HepG2 (cell line): ENCODE results near the gene GPRC5D. TPM values are rescaled to one million over a fixed set of nuclear protein-coding genes. Genes with fewer than 3 reads are reported as not detected.

Experiments
- ATAC-seq: fragments of 200-7000 bp; cut with Tn5 transposase; 3 replicates; pipeline ENCODE4 v1.9.1; 2020; ENCODE audit warnings: mild to moderate bottlenecking, moderate library complexity
- BruUV-seq: library from RNA; stranded (reverse); fragments of 400-500 nt; replicated peaks from 2 replicates; lab custom pipeline; 2021; lab: Mats Ljungman, UMichigan
- CTCF ChIA-PET: fragments of 300-600 bp; formaldehyde crosslinking; extraction: SDS; loops from one replicate; lab custom pipeline; 2021; ENCODE audit warnings: low total read pairs, inconsistent platforms, low intra/inter-chr PET ratio; lab: Yijun Ruan, JAX
- POLR2A ChIA-PET: fragments of 350-600 bp; sonication (Branson Sonifier 250); formaldehyde crosslinking; loops from one replicate; lab custom pipeline; 2020; ENCODE audit warnings: antibody characterized with exemption, inconsistent platforms; lab: Yijun Ruan, JAX
- DNase-seq: peaks from one replicate; pipeline ENCODE4 v3.0.0-alpha.2; 2015; ENCODE audit warnings: low spot score
- FAIRE-seq: peaks from 3 replicates; lab custom pipeline; 2011; peaks lifted over from hg19 to GRCh38; lab: Jason Lieb, UNC
- H2AFZ ChIP-seq: one replicate; pipeline ENCODE4 v1.6.1; 2011; ENCODE audit warnings: low read length, inconsistent platforms
- H3K27ac ChIP-seq: fragments of 300-600 bp; 3 replicates; pipeline ENCODE4 v1.8.0; 2011; ENCODE audit warnings: mixed run types, mild to moderate bottlenecking, mixed read lengths, low read length, inconsistent platforms; ENCODE audit not compliant: insufficient read depth; ENCODE audit errors: extremely low read length
- H3K27me3 ChIP-seq, 2 experiments: fragments of 200-600 bp in 1 of 2; 2 replicates in 1 of 2; 3 replicates in 1 of 2; pipeline versions ENCODE4 v1.6.0 to v1.8.0; 2011; ENCODE audit warnings: low read length in 2 of 2, mild to moderate bottlenecking in 2 of 2, moderate library complexity in 2 of 2, inconsistent platforms in 1 of 2; ENCODE audit not compliant: insufficient read depth in 2 of 2, control insufficient read depth in 1 of 2
- H3K36me3 ChIP-seq, 2 experiments: fragments of 200-600 bp in 1 of 2; replicated peaks in 1 of 2; 2 replicates in 1 of 2; 3 replicates in 1 of 2; pipeline versions ENCODE4 v1.5.1 to v1.8.0; 2011; ENCODE audit warnings: low read length in 2 of 2, inconsistent platforms in 1 of 2; ENCODE audit not compliant: insufficient read depth in 2 of 2, control insufficient read depth in 1 of 2
- H3K4me1 ChIP-seq: 2 replicates; pipeline ENCODE4 v1.5.1; 2012; ENCODE audit warnings: low read length, inconsistent platforms; ENCODE audit not compliant: insufficient read depth
- H3K4me2 ChIP-seq: 2 replicates; pipeline ENCODE4 v1.6.0; 2011; ENCODE audit warnings: low read depth, low read length, inconsistent platforms
- H3K4me3 ChIP-seq, 3 experiments: fragments of 200-600 bp in 1 of 3; sonication (generic), shearing (Covaris generic) in 1 of 3; replicated peaks in 1 of 3; 2 replicates each; pipeline ENCODE4 v1.5.1; 2011 to 2016; ENCODE audit warnings: low read length in 3 of 3, inconsistent platforms in 2 of 3, low read depth in 2 of 3, mild to moderate bottlenecking in 2 of 3, control low read depth in 1 of 3, mixed read lengths in 1 of 3; ENCODE audit not compliant: insufficient read depth in 1 of 3
- H3K79me2 ChIP-seq: one replicate; pipeline ENCODE4 v1.6.1; 2011; ENCODE audit warnings: low read length, inconsistent platforms; ENCODE audit not compliant: insufficient read depth
- H3K9ac ChIP-seq: 2 replicates; pipeline ENCODE4 v1.6.0; 2011; ENCODE audit warnings: mild to moderate bottlenecking, low read depth, low read length, inconsistent platforms; ENCODE audit not compliant: insufficient read depth
- H3K9me3 ChIP-seq: 2 replicates; pipeline ENCODE4 v1.5.1; 2012; ENCODE audit warnings: mild to moderate bottlenecking, low read length
- H4K20me1 ChIP-seq: 2 replicates; pipeline ENCODE4 v1.6.0; 2011; ENCODE audit warnings: inconsistent platforms, mild to moderate bottlenecking, low read length, moderate library complexity; ENCODE audit not compliant: insufficient read depth
- FOXO4 ChIP-seq: sonication (generic); formaldehyde crosslinking; conservative IDR thresholded peaks from 2 replicates; pipeline ENCODE4 v1.8.1; 2023; ENCODE audit warnings: missing genetic modification reagents
- HCFC1 ChIP-seq: fragments of 150-350 bp; IDR thresholded peaks from 2 replicates; pipeline ENCODE4 v1.6.1; 2014; ENCODE audit warnings: low read depth, low read length
- NR2F2 ChIP-seq: IDR thresholded peaks from 2 replicates; pipeline ENCODE4 v1.6.1; 2012; ENCODE audit warnings: low read depth, inconsistent platforms, borderline replicate concordance
- RCOR2 ChIP-seq: IDR thresholded peaks from 2 replicates; pipeline ENCODE4 v1.6.1; 2016; ENCODE audit warnings: missing biosample characterization, missing genetic modification reagents
- SATB2 ChIP-seq: sonication (generic); formaldehyde crosslinking; IDR thresholded peaks from 2 replicates; pipeline ENCODE4 v1.5.0; 2020; ENCODE audit warnings: missing genetic modification reagents
- SOX5 ChIP-seq: IDR thresholded peaks from 2 replicates; pipeline ENCODE4 v1.6.1; 2016; ENCODE audit warnings: borderline replicate concordance
- SP5 ChIP-seq: IDR thresholded peaks from 2 replicates; pipeline ENCODE4 v1.6.1; 2016; ENCODE audit warnings: low read depth, borderline replicate concordance
- THRA ChIP-seq: sonication (generic); formaldehyde crosslinking; IDR thresholded peaks from 2 replicates; pipeline ENCODE4 v1.4.0; 2020; ENCODE audit warnings: missing genetic modification reagents, borderline replicate concordance
- ZNF143 ChIP-seq: sonication (generic); formaldehyde crosslinking; IDR thresholded peaks from 2 replicates; pipeline ENCODE4 v1.4.0; 2020; ENCODE audit warnings: missing genetic modification reagents
- ZNF274 ChIP-seq: sonication (generic); formaldehyde crosslinking; IDR thresholded peaks from 2 replicates; pipeline ENCODE4 v1.5.1; 2020; ENCODE audit warnings: mild to moderate bottlenecking, missing genetic modification reagents
- ZNF292 ChIP-seq: sonication (generic); formaldehyde crosslinking; IDR thresholded peaks from 2 replicates; pipeline ENCODE4 v1.8.1; 2022; ENCODE audit warnings: mild to moderate bottlenecking, low read depth, missing genetic modification reagents, borderline replicate concordance
- ZNF296 ChIP-seq: sonication (generic); formaldehyde crosslinking; conservative IDR thresholded peaks from 2 replicates; pipeline ENCODE4 v1.5.0; 2020; ENCODE audit warnings: mild to moderate bottlenecking, missing genetic modification reagents
- ZNF30 ChIP-seq: sonication (generic); formaldehyde crosslinking; IDR thresholded peaks from 2 replicates; pipeline ENCODE4 v1.5.0; 2020; ENCODE audit warnings: mild to moderate bottlenecking, missing genetic modification reagents
- ZNF354B ChIP-seq: sonication (generic); formaldehyde crosslinking; IDR thresholded peaks from 2 replicates; pipeline ENCODE4 v1.8.0; 2022; ENCODE audit warnings: mild to moderate bottlenecking, missing genetic modification reagents
- ZNF607 ChIP-seq: sonication (generic); formaldehyde crosslinking; IDR thresholded peaks from 2 replicates; pipeline ENCODE4 v1.5.1; 2020; ENCODE audit warnings: missing genetic modification reagents, mild to moderate bottlenecking, borderline replicate concordance
- ZNF746 ChIP-seq: sonication (generic); formaldehyde crosslinking; IDR thresholded peaks from 2 replicates; pipeline ENCODE4 v1.8.0; 2022; ENCODE audit warnings: mild to moderate bottlenecking, missing genetic modification reagents
- ZSCAN29 ChIP-seq: sonication (generic); formaldehyde crosslinking; conservative IDR thresholded peaks from 2 replicates; pipeline ENCODE4 v1.4.0; 2020; ENCODE audit warnings: mild to moderate bottlenecking, missing genetic modification reagents
- WGBS: methylation state at CpG from one replicate; pipeline ENCODE4 v1.1.6; 2017; ENCODE audit warnings: low lambda C conversion rate; 5-methylcytosine and 5-hydroxymethylcytosine counted together
- in situ Hi-C: cut with HindIII; loops from 2 replicates; pipeline ENCODE4 v1.10.0; 2017; ENCODE audit warnings: low pct_unique_long_range_greater_than_20kb; ENCODE audit not compliant: extremely low pct_ligation_motif_present
- intact Hi-C: fragments of 100-400 bp; cut with micrococcal nuclease; formaldehyde crosslinking; loops from one replicate; pipeline ENCODE4 v1.10.0; 2022; ENCODE audit not compliant: unreplicated experiment
- polyA plus RNA-seq, 8 experiments: library from polyadenylated mRNA; depleted of rRNA in 3 of 8; stranded (reverse) in 7 of 8; unstranded in 1 of 8; fragments of >200 nt; fragmentation: Illumina TruSeq in 4 of 8; extraction: Trizol in 4 of 8; gene quantifications; 2 replicates each; pipeline versions ENCODE4 v1.2.1 to v1.2.3, GENCODE V29; 2011 to 2016; ENCODE audit warnings: low read depth in 4 of 8, missing spikeins in 1 of 8, mixed read lengths in 1 of 8; ENCODE audit not compliant: insufficient read depth in 1 of 8
- total RNA-seq, 5 experiments: library from RNA; depleted of rRNA; stranded (reverse); fragments of >200 nt; fragmentation: Illumina TruSeq; extraction: Trizol; gene quantifications; 2 replicates each; pipeline ENCODE4 v1.2.3, GENCODE V29; 2016; ENCODE audit warnings: low read depth in 1 of 5

GPRC5D gene
- total and polyA plus RNA-seq, 2 of the 13 experiments (the other 11 are each of a cell fraction or from before 2014, with no cell fraction given), result not detected

- Histone ChIP-seq H3K4me2 (no peak overlapping the region), H3K79me2 (no peaks in the 10 kb centered on the region), H3K4me3 (no peak overlapping the region), H4K20me1 (0 out of 2 replicates have a peak, but pooled peaks cover 4% of the 10 kb centered on the region), H3K27ac (no peak overlapping the region), H3K9me3 (no peaks in the 10 kb centered on the region), H2AFZ (no peak overlapping the region), H3K36me3 (peaks cover 9 to 64% of the 10 kb centered on the region in 2 experiments), H3K27me3 (no peaks in the 10 kb centered on the region), H3K4me1 (no peaks in the 10 kb centered on the region), H3K9ac (no peak overlapping the region)
- FAIRE-seq (no peak), ATAC-seq (no peak), DNase-seq (no peak)
- in situ Hi-C loops, result no loop called here
- 87% methylated on average over 4 of the region's 4 CpGs for WGBS
- TF ChIP-seq FOXO4 (CRISPR knock-in tag), result no peak
- TF ChIP-seq ZNF354B (CRISPR knock-in tag), result no peak
- TF ChIP-seq ZNF292, result no peak
- TF ChIP-seq ZNF746 (CRISPR knock-in tag), result no peak
- TF ChIP-seq SP5 (CRISPR knock-in tag), result no peak
- TF ChIP-seq HCFC1, result no peak
- TF ChIP-seq ZNF143, result no peak
- no peak for TF ChIP-seq SATB2 (CRISPR knock-in tag)
- TF ChIP-seq ZNF274 (CRISPR knock-in tag), result no peak
- no peak for TF ChIP-seq THRA (CRISPR knock-in tag)
- no peak for TF ChIP-seq ZNF30 (CRISPR knock-in tag)
- no peak for TF ChIP-seq ZSCAN29 (CRISPR knock-in tag)
- no peak for TF ChIP-seq SOX5
- TF ChIP-seq RCOR2 (CRISPR knock-in tag), result no peak
- no peak for TF ChIP-seq ZNF296 (CRISPR knock-in tag)
- no peak for TF ChIP-seq NR2F2
- TF ChIP-seq ZNF607 (CRISPR knock-in tag), result no peak
- BruUV-seq, result no TSS peak
- intact Hi-C loops, result loop anchor here (5.0 kb wide), 1 partner anchor 142 kb away; no protein-coding TSS in a partner anchor
- ChIA-PET POLR2A (no interaction called here), CTCF (no interaction called here)
Measured at GRCh38 chr12:12979126-12979525, 27.2 kb upstream of the GPRC5D start.
